ENCODE measurements around the gene MTA1.

Gene MTA1

DNA sequence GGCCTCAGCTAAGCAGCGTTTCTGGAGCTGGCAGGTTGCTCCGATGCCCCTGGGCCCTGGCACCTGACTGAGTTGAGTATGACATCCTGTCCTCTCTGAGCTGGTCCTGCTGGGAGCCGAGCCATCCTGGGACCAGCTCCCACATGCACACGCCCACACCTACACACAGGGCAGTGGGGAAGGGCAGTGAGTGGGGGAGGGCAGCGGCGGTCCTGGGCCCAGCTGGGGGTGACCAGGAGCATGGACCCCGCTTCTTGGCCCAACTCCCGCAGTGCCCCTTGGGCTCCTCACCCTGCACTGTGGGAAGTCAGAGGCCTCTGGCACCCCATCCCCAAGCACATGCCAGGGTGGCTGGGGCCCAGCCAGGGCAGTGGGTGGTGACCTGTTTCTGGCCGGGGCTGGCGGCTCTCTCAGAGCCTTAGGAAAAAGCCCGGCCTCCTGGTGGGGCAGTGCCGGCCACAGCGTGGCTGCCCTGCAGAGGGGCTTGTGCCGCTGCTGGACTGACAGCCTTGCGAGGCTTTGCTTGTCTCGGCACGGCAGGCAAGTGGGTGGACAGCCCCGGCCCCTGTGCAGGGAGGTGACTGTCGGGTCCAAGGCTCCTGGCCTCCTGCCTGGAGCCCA, 49.1 kb downstream of the MTA1 start:
- 0 out of 2 replicates have a peak, but pooled peaks cover under 1% of the 10 kb centered on the region for H3K27me3 ChIP-seq (ENCODE audit: control insufficient read depth, low read length)
- H3K27ac ChIP-seq (ENCODE audit: low read depth, low read length): no peak overlapping the region
- H3K4me3 ChIP-seq (ENCODE audit: low read length): no peak overlapping the region
- peaks cover 31% of the 10 kb centered on the region; the same call in 1 of the 2 replicates for H3K36me3 ChIP-seq (ENCODE audit: control insufficient read depth, low read length)
- H3F3A ChIP-seq (ENCODE audit: control insufficient read depth, insufficient read depth): peaks cover 6% of the 10 kb centered on the region; the same call in 1 of the 2 replicates
- no peaks in the 10 kb centered on the region for H3K9me2 ChIP-seq (replicated peaks; ENCODE audit: control insufficient read depth, low read length)
- H3K9me3 ChIP-seq (ENCODE audit: control insufficient read depth, insufficient read depth, low read length): no peaks in the 10 kb centered on the region
- no peaks in the 10 kb centered on the region for H3K79me2 ChIP-seq (ENCODE audit: control insufficient read depth, low read length)
- no peak overlapping the region for H3K4me2 ChIP-seq (ENCODE audit: low read length)
- no peaks in the 10 kb centered on the region for H4K20me1 ChIP-seq (ENCODE audit: control insufficient read depth, insufficient read depth, low read depth, low read length)
- no peak for TF ChIP-seq EZH2phosphoT487 (IDR thresholded peaks at IDR 0.05; ENCODE audit: borderline replicate concordance, low read length)
- TF ChIP-seq, protein P1, sequence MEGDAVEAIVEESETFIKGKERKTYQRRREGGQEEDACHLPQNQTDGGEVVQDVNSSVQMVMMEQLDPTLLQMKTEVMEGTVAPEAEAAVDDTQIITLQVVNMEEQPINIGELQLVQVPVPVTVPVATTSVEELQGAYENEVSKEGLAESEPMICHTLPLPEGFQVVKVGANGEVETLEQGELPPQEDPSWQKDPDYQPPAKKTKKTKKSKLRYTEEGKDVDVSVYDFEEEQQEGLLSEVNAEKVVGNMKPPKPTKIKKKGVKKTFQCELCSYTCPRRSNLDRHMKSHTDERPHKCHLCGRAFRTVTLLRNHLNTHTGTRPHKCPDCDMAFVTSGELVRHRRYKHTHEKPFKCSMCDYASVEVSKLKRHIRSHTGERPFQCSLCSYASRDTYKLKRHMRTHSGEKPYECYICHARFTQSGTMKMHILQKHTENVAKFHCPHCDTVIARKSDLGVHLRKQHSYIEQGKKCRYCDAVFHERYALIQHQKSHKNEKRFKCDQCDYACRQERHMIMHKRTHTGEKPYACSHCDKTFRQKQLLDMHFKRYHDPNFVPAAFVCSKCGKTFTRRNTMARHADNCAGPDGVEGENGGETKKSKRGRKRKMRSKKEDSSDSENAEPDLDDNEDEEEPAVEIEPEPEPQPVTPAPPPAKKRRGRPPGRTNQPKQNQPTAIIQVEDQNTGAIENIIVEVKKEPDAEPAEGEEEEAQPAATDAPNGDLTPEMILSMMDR (IDR thresholded peaks at IDR 0.05; ENCODE audit: low read depth, low read length, poor library complexity, severe bottlenecking): no peak
- H3K4me1 ChIP-seq (ENCODE audit: control insufficient read depth, low read length): peaks cover 12% of the 10 kb centered on the region

DNA sequence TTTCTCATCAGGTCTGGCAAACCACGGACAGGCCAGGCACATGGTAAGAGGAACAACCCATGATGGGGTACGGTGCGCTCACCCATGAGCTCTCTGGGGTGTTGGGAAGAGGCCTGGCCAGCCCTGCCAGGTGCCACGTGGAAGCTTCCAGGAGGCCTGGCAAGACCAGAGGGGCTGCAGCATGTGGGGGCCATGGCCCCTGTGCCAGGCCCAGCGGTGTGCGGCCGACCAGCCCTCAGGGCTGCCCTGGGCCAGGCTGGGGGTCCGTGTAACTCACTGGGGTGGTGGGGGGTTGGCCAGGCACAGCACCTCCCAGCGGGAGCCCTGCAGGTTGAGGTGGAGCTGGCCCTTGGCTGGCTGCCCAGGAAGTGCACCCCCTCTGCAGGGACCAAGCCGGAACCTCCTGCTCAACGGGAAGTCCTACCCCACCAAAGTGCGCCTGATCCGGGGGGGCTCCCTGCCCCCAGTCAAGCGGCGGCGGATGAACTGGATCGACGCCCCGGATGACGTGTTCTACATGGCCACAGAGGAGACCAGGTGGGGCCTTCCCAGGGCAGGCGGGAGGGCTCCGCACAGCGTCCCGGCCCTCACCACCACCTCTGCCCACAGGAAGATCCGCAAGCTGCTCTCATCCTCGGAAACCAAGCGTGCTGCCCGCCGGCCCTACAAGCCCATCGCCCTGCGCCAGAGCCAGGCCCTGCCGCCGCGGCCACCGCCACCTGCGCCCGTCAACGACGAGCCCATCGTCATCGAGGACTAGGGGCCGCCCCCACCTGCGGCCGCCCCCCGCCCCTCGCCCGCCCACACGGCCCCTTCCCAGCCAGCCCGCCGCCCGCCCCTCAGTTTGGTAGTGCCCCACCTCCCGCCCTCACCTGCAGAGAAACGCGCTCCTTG, 50.1 kb downstream of the MTA1 start:
- no peaks in the 10 kb centered on the region for H3K79me2 ChIP-seq (ENCODE audit: control insufficient read depth, low read length)
- peaks cover 18% of the 10 kb centered on the region for H3K4me1 ChIP-seq (ENCODE audit: control insufficient read depth, low read length)
- no peaks in the 10 kb centered on the region for H3K9me2 ChIP-seq (replicated peaks; ENCODE audit: control insufficient read depth, low read length)
- no peak overlapping the region for H3K27ac ChIP-seq (ENCODE audit: low read depth, low read length)
- H3F3A ChIP-seq (ENCODE audit: control insufficient read depth, insufficient read depth): peaks cover 6% of the 10 kb centered on the region; the same call in 1 of the 2 replicates
- H3K9me3 ChIP-seq (ENCODE audit: control insufficient read depth, insufficient read depth, low read length): no peaks in the 10 kb centered on the region
- no peak overlapping the region for H3K4me3 ChIP-seq (ENCODE audit: low read length)
- H4K20me1 ChIP-seq (ENCODE audit: control insufficient read depth, insufficient read depth, low read depth, low read length): no peaks in the 10 kb centered on the region
- H3K4me2 ChIP-seq (ENCODE audit: low read length): no peak overlapping the region
- H3K27me3 ChIP-seq (ENCODE audit: control insufficient read depth, low read length): peaks cover 3% of the 10 kb centered on the region
- TF ChIP-seq, protein P1 (IDR thresholded peaks at IDR 0.05; ENCODE audit: low read depth, low read length, poor library complexity, severe bottlenecking): no peak
- no peak for TF ChIP-seq EZH2phosphoT487 (IDR thresholded peaks at IDR 0.05; ENCODE audit: borderline replicate concordance, low read length)
- H3K36me3 ChIP-seq (ENCODE audit: control insufficient read depth, low read length): peaks cover 24% of the 10 kb centered on the region; the same call in 1 of the 2 replicates

- TF ChIP-seq, protein P1 (IDR thresholded peaks at IDR 0.05; ENCODE audit: low read depth, low read length, poor library complexity, severe bottlenecking): peak; percentile 7
- no peak for TF ChIP-seq EZH2phosphoT487 (IDR thresholded peaks at IDR 0.05; ENCODE audit: borderline replicate concordance, low read length)
- H3K4me2 ChIP-seq (ENCODE audit: low read length): no peak overlapping the region
- peaks cover 15% of the 10 kb centered on the region; the same call in 1 of the 2 replicates for H3K36me3 ChIP-seq (ENCODE audit: control insufficient read depth, low read length)
- H3K4me3 ChIP-seq (ENCODE audit: low read length): no peak overlapping the region
- peaks cover 26% of the 10 kb centered on the region for H3K4me1 ChIP-seq (ENCODE audit: control insufficient read depth, low read length)
- no peaks in the 10 kb centered on the region for H3K9me2 ChIP-seq (replicated peaks; ENCODE audit: control insufficient read depth, low read length)
- H3K27me3 ChIP-seq (ENCODE audit: control insufficient read depth, low read length): peaks cover 13% of the 10 kb centered on the region
- no peaks in the 10 kb centered on the region for H4K20me1 ChIP-seq (ENCODE audit: control insufficient read depth, insufficient read depth, low read depth, low read length)
- no peak overlapping the region for H3K27ac ChIP-seq (ENCODE audit: low read depth, low read length)
- H3F3A ChIP-seq (ENCODE audit: control insufficient read depth, insufficient read depth): peaks cover 6% of the 10 kb centered on the region; the same call in 1 of the 2 replicates
- no peaks in the 10 kb centered on the region for H3K79me2 ChIP-seq (ENCODE audit: control insufficient read depth, low read length)
- H3K9me3 ChIP-seq (ENCODE audit: control insufficient read depth, insufficient read depth, low read length): no peaks in the 10 kb centered on the region
Measured at GRCh38 chr14:105470350-105471296, 51.0 kb downstream of the MTA1 start.
